ENCODE measurements around the gene KAT6B. TPM values are rescaled to one million over a fixed set of nuclear protein-coding genes. Genes with fewer than 3 reads are reported as not detected.

KAT6B gene
- total RNA-seq, 4 donors from 2014 or later = 45.6 to 48.9 (median 47.5) TPM

DNA sequence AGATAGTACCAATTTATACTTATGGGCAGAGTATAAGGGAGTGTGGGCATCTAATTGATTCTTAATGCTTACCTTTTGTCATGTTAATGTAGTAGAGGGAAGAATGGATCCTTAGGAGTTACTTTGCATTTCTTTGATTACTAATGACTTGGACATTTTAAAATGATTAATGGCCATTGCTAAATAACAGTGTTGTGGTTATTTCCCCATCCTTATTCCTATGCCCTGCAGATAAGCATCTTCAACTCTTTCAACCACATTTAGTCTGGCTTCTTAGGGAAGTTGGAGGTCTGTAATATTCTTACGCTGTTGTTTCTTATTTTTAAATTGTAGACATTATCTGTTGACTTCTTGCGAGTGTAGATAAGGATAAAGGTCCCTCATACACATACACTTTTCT is 37.2 kb downstream of the KAT6B start:
- TF ChIP-seq, protein P1, sequence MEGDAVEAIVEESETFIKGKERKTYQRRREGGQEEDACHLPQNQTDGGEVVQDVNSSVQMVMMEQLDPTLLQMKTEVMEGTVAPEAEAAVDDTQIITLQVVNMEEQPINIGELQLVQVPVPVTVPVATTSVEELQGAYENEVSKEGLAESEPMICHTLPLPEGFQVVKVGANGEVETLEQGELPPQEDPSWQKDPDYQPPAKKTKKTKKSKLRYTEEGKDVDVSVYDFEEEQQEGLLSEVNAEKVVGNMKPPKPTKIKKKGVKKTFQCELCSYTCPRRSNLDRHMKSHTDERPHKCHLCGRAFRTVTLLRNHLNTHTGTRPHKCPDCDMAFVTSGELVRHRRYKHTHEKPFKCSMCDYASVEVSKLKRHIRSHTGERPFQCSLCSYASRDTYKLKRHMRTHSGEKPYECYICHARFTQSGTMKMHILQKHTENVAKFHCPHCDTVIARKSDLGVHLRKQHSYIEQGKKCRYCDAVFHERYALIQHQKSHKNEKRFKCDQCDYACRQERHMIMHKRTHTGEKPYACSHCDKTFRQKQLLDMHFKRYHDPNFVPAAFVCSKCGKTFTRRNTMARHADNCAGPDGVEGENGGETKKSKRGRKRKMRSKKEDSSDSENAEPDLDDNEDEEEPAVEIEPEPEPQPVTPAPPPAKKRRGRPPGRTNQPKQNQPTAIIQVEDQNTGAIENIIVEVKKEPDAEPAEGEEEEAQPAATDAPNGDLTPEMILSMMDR (IDR thresholded peaks at IDR 0.05; ENCODE audit: low read depth) = no peak

DNA sequence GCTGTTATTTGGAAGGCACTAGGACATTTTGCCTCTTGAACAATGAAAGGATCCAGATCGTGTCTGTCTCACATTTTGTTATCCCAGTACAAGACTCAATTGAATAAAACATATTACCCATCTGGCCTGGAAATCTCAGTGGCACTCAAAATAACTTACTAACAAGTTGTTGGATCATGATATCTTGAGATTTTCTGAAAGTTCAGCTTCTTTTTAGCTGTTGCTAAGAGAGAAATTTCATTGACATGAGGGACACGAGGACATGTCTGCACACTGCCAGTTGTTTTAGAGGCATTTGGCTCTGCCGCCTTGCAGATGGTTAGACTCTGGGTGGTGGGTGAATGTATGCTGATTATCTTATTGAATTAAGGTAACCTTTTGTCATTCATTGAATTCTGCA is 41.0 kb downstream of the KAT6B start:
- TF ChIP-seq, protein P1 (IDR thresholded peaks at IDR 0.05; ENCODE audit: low read depth) = no peak

DNA sequence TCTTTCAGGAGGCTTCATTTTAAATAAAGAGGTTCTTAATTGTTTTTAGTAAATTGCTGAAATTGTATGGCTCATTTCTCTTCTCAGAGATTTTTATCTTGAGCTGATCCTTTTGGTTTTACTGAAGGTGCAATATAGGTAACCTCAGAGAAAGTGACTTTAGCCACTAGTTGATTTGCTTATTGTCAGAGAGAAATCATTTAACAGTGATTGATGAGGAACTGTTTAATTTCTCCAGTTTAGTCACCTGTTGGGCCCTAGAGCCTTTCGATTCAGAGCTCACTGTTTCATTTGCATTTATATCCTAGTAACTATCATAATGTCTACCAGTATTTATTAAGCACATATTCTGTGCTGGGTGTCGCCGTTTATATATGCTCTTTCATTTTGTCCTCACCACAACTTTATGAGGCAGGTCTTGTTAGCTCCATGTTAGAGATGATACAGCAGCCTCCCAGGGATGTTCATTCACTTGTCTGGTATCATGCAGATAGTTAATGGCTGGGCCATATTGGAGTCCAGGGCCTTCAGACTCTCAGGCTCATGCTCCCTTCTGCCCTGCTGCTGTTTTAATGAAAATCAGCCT is 42.1 kb downstream of the KAT6B start:
- TF ChIP-seq, protein P1 (IDR thresholded peaks at IDR 0.05; ENCODE audit: low read depth) = no peak

DNA sequence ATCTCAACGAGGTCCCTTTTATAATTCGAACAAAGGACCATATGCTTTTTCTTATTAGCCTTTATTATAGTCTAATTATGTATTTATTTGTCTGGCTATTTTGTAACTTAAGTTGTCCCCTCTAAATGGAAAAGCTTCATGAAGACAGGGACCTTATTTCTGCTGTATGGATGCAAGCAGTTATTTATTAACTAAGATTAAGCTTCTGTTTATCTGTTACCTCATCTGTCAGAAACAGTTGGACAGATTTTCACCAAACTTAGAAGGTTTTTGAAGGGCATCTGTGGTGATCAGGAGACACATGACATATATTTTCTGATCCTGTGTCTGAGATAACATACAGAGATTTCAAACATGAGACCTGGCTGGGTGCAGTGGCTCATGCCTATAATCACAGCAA is 43.2 kb downstream of the KAT6B start:
- TF ChIP-seq, protein P1 (IDR thresholded peaks at IDR 0.05; ENCODE audit: low read depth) = no peak

DNA sequence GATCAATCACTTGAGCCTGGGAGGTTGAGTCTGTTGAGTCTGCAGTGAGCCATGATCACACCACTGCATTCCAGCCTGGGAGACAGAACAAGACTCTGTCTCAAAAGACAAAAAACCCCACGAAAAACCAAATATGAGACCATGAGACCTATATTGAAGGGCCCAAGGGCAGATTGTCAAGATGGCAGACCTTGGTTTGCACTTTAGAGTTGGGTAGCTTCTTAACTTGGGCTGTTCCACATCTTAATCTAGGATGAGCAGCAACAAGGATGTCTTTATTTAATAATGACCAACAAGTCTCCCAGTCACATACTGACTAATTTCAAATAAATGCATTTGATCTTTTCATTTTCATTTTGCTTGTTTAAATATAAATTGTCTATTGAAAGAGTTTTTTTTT is 43.8 kb downstream of the KAT6B start:
- TF ChIP-seq, protein P1 (IDR thresholded peaks at IDR 0.05; ENCODE audit: low read depth) = no peak

DNA sequence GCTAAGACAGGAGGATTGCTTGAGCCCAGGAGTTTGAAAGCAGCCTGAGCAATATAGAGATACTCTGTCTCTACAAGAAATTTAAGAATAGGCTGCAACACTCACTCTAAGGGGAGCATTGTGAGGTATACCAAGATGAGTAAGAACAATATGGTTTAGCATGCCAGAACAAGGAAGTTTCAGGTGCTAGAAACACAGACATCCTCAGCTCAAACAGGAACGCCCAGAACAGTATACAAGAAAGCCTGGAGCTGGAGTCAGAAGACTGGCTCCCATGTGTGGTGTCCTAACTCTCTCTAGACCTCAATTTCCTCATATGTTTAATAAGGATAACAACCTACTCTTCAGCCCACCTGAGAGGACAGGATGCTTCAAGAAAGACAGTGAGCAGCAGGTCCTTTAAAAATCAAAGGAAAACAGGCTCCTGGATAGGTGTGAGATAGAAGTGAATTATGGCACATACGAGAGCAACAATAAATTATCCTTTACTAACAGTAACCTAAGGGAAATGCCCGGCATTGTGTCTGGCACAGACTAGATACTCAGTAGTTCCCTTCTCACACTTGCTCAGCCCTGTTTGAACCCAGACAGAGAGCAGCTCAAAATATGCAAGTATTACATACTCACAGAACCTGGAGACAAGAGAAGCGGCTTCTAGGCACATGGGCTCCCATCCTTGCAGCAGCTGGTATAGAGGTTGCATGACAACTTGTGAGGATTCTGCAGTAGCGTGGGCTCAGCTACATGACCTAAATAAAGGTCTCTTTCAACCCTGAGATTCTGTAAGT is 45.4 kb downstream of the KAT6B start:
- TF ChIP-seq, protein P1 (IDR thresholded peaks at IDR 0.05; ENCODE audit: low read depth) = no peak

DNA sequence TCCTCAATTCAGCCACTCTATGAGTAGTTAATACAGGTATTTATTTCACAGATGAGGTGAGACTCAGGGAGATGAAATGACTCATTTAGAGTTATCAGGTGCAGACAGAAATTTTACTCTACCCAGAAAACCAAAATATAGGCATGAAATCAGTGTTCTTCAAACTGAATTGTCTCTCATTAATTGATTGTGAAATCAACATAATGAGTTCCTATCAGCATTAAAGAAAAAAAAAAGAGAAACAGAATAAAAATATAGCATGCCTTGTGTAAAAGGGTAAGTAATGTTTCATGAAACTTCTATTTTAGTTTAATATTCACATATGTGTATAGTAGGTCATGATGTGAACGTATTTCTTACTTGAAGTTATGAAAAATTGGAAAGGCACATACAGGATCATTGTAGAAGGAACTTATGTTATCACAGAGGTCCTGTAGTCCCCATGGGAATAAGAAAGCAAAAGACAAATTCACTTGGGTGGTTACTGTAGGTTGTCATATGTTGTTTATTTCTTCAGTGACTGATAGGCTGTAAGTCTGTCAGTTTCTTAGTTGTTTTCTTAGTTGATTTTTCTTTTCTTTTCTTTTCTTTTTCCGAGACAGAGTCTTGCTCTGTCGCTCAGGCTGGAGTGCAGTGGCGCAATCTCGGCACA is 47.5 kb downstream of the KAT6B start:
- TF ChIP-seq, protein P1 (IDR thresholded peaks at IDR 0.05; ENCODE audit: low read depth) = no peak

Data from subcutaneous adipose tissue (tissue), 4 donors.